A172 (cell line): ENCODE measurements around the gene BICC1. TPM values are rescaled to one million over a fixed set of nuclear protein-coding genes. Genes with fewer than 3 reads are reported as not detected.
"Not testable (repeated sequence)": the region's sequence is repeated elsewhere in the genome, so short reads cannot be mapped to it uniquely, and the experiment has no call there.

Experiments
- DNase-seq: peaks from one replicate; pipeline ENCODE4 v3.0.0-alpha.2; 2015; ENCODE audit warnings: low spot score
- total RNA-seq: library from RNA; depleted of rRNA; stranded (reverse); fragments of >200 nt; shearing (Covaris generic); gene quantifications from 2 replicates; pipeline ENCODE4 v1.2.3, GENCODE V29; 2014

The BICC1 gene
- total RNA-seq, 1 experiment from 2014 or later: 1.3 TPM

- no peak for DNase-seq
These were observed 314.7 kb downstream of the BICC1 start for GRCh38 chr10:58827381-58827780.

GRCh38 chr10:58829839-58830238 is 317.2 kb downstream of the BICC1 start:
- no peak for DNase-seq

GRCh38 chr10:58830697-58831096 is 318.0 kb downstream of the BICC1 start:
- no peak for DNase-seq

- DNase-seq: no peak
These were observed 321.3 kb downstream of the BICC1 start for GRCh38 chr10:58833771-58834561.

- DNase-seq: no peak
These were observed 323.6 kb downstream of the BICC1 start for GRCh38 chr10:58836176-58836700.

GRCh38 chr10:58836991-58837575 is 324.4 kb downstream of the BICC1 start:
- DNase-seq: no peak

- no peak for DNase-seq
These were observed 325.2 kb downstream of the BICC1 start for GRCh38 chr10:58837826-58838225.

GRCh38 chr10:58838561-58839208 is 326.0 kb downstream of the BICC1 start:
- no peak for DNase-seq

- no peak for DNase-seq
These were observed 327.1 kb downstream of the BICC1 start for GRCh38 chr10:58839771-58840170.

GRCh38 chr10:58840840-58841435 is 328.3 kb downstream of the BICC1 start:
- no peak for DNase-seq

- no peak for DNase-seq
These were observed 330.2 kb downstream of the BICC1 start for GRCh38 chr10:58842860-58843376.

GRCh38 chr10:58843760-58844159 is 331.1 kb downstream of the BICC1 start:
- DNase-seq: no peak

GRCh38 chr10:58844680-58845079 is 332.0 kb downstream of the BICC1 start:
- DNase-seq: no peak

GRCh38 chr10:58846856-58847255 is 334.2 kb downstream of the BICC1 start:
- no peak for DNase-seq

- peak; percentile 52 for DNase-seq
These were observed 338.9 kb downstream of the BICC1 start for GRCh38 chr10:58851606-58852005.

- no peak for DNase-seq
These were observed 341.0 kb downstream of the BICC1 start for GRCh38 chr10:58853668-58854067.

GRCh38 chr10:58854811-58855210 is 342.1 kb downstream of the BICC1 start:
- no peak for DNase-seq

- DNase-seq: peak; percentile 99
These were observed 344.0 kb downstream of the BICC1 start for GRCh38 chr10:58856508-58857240.

- DNase-seq: peak; percentile 47
These were observed 344.7 kb downstream of the BICC1 start for GRCh38 chr10:58857251-58857805.

- DNase-seq: not testable (repeated sequence)
These were observed 345.5 kb downstream of the BICC1 start for GRCh38 chr10:58858123-58858522.

- DNase-seq: no peak
These were observed 346.9 kb downstream of the BICC1 start for GRCh38 chr10:58859526-58859925.
